T-cell (primary cell): ENCODE results near the gene AADACL3. TPM values are rescaled to one million over a fixed set of nuclear protein-coding genes. Genes with fewer than 3 reads are reported as not detected.
"Not testable (repeated sequence)": the region's sequence is repeated elsewhere in the genome, so short reads cannot be mapped to it uniquely, and the experiment has no call there.

ENCODE experiments used
- ATAC-seq, 4 experiments: fragments of 200-7000 bp in 3 of 4; fragments of 150-1000 bp in 1 of 4; cut with Tn5 transposase; replicated peaks in 1 of 4; 1 replicate in 3 of 4; 2 replicates in 1 of 4; pipeline ENCODE4 v1.10.0; 2021; ENCODE audit warnings: moderate library complexity in 3 of 4, mild to moderate bottlenecking in 2 of 4, moderate number of reproducible peaks in 1 of 4
- CTCF ChIA-PET, 2 donors: fragments of 300-600 bp; sonication (Branson Sonifier 250); formaldehyde crosslinking; loops; one replicate each; lab custom pipeline; 2022; ENCODE audit warnings: antibody characterized with exemption in 2 of 2; lab: Charles Lee
- POLR2A ChIA-PET, 2 donors: fragments of 300-600 bp; sonication (Branson Sonifier 250); formaldehyde crosslinking; loops; one replicate each; lab custom pipeline; 2022; ENCODE audit warnings: antibody characterized with exemption in 2 of 2; lab: Charles Lee
- DNase-seq, 35 experiments: peaks; one replicate each; pipeline versions ENCODE4 v3.0.0 to v3.0.0-alpha.2; 2013 to 2023
- H3K27ac ChIP-seq: one replicate; pipeline ENCODE4 v1.5.1; 2013; ENCODE audit warnings: low read length
- H3K27me3 ChIP-seq, 2 experiments: replicated peaks in 1 of 2; 1 replicate in 1 of 2; 2 replicates in 1 of 2; pipeline versions ENCODE4 v1.6.1 to v1.7.0; 2013; ENCODE audit warnings: low read length in 1 of 2, mixed read lengths in 1 of 2; ENCODE audit not compliant: control insufficient read depth in 2 of 2, insufficient read depth in 2 of 2; ENCODE audit errors: extremely low read depth in 1 of 2
- H3K36me3 ChIP-seq, 2 donors: 1 replicate in 1 of 2; 2 replicates in 1 of 2; pipeline versions ENCODE4 v1.6.1 to v1.7.0; 2013; ENCODE audit warnings: low read length in 1 of 2; ENCODE audit not compliant: control insufficient read depth in 2 of 2, insufficient read depth in 1 of 2; ENCODE audit errors: extremely low read depth in 1 of 2
- H3K4me1 ChIP-seq, 2 experiments: 1 replicate in 1 of 2; 2 replicates in 1 of 2; pipeline versions ENCODE4 v1.6.1 to v1.7.0; 2013; ENCODE audit warnings: low read length in 2 of 2, mixed read lengths in 1 of 2; ENCODE audit not compliant: insufficient read depth in 2 of 2, control insufficient read depth in 1 of 2; ENCODE audit errors: extremely low read depth in 1 of 2
- H3K4me3 ChIP-seq, 2 donors: 1 replicate in 1 of 2; 2 replicates in 1 of 2; pipeline versions ENCODE4 v1.5.1 to v1.7.0; 2013; ENCODE audit warnings: mild to moderate bottlenecking in 2 of 2, low read length in 1 of 2, moderate library complexity in 1 of 2; ENCODE audit not compliant: control insufficient read depth in 1 of 2; ENCODE audit errors: extremely low read depth in 1 of 2
- H3K9me3 ChIP-seq: 2 replicates; pipeline ENCODE4 v1.7.0; 2013
- H3K27ac Mint-ChIP-seq, 2 donors: one replicate each; pipeline ENCODE4 v1.8.0; 2020 to 2021; ENCODE audit warnings: mild to moderate bottlenecking in 2 of 2, mixed read lengths in 2 of 2
- H3K27me3 Mint-ChIP-seq, 2 donors: one replicate each; pipeline ENCODE4 v1.8.0; 2021 to 2022; ENCODE audit warnings: mixed read lengths in 2 of 2
- H3K36me3 Mint-ChIP-seq: one replicate; pipeline ENCODE4 v1.8.0; 2021; ENCODE audit warnings: mixed read lengths
- H3K4me1 Mint-ChIP-seq, 3 donors: one replicate each; pipeline ENCODE4 v1.8.0; 2020 to 2022; ENCODE audit warnings: mixed read lengths in 3 of 3, mild to moderate bottlenecking in 1 of 3
- H3K4me3 Mint-ChIP-seq, 3 donors: one replicate each; pipeline ENCODE4 v1.8.0; 2020 to 2022; ENCODE audit warnings: mild to moderate bottlenecking in 3 of 3, mixed read lengths in 3 of 3, moderate library complexity in 3 of 3
- H3K9me3 Mint-ChIP-seq, 3 donors: one replicate each; pipeline ENCODE4 v1.8.0; 2020 to 2022; ENCODE audit warnings: mixed read lengths in 3 of 3
- WGBS: methylation state at CpG from one replicate; pipeline ENCODE4 v1.1.5; 2013; ENCODE audit warnings: missing lambda C conversion rate; ENCODE audit not compliant: insufficient coverage; 5-methylcytosine and 5-hydroxymethylcytosine counted together
- total RNA-seq, 35 experiments: library from RNA in 6 of 35; stranded (reverse) in 6 of 35; fragments of 120-200 nt in 1 of 35; gene quantifications; one replicate each; pipeline versions ENCODE4 v1.2.1 to v1.2.4 and lab custom pipeline; 2013 to 2026

The AADACL3 gene
- total RNA-seq, 5 donors from 2014 or later (not counting 1 experiment from before 2014, with no cell fraction given): not detected

DNA sequence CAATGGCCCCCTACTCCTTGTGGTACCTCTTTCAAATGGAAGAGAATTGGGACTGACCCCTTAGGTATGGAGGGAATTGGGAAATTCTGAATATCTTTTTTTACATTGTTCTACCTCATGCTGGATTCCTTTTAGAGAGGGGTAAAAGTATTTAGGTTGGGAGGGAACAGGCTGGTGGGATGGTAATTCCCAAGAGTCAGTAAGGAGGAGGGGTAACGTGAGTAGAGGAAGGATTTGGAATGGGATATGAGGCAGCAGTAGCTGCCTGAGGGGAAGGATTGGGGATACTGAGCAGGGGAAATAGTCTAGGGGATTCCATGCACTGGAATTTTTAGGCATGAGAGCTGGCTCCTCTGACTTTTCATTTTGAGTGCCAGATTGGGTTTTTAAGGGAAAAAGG is 3.8 kb upstream of the AADACL3 start:
- H3K27me3 Mint-ChIP-seq: peaks cover 27 to 45% of the 10 kb centered on the region in 2 donors
- H3K27me3 ChIP-seq: peaks cover 0 to 8% of the 10 kb centered on the region in 2 experiments
- no peak for ATAC-seq

DNA sequence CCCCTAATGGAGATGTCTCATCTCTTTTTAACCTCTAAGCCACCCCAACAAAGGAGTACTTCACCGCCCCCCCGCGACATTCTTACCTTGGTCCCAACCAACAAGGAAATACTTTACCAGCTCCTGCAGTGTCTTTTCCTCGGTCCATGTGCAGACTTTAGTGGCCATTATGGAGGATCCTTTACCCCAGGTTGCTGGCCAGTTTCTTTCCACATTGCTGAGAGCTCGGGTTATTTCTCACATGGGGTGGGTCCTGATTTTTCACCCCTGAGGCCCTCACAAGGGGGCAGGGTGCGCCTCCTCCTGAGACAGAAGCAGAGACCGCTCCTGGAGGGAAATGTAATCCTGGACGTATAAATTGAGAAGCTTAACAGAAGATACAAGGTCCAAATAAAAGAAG is 3.0 kb upstream of the AADACL3 start:
- Mint-ChIP-seq H3K9me3 (no peaks in the 10 kb centered on the region), H3K27ac (no peak overlapping the region), H3K36me3 (no peaks in the 10 kb centered on the region), H3K4me1 (no peaks in the 10 kb centered on the region), H3K27me3 (peaks cover 33 to 48% of the 10 kb centered on the region in 2 donors), H3K4me3 (no peak overlapping the region)
- Histone ChIP-seq H3K27ac (no peak overlapping the region), H3K4me1 (no peaks in the 10 kb centered on the region), H3K4me3 (no peak overlapping the region), H3K36me3 (no peaks in the 10 kb centered on the region), H3K9me3 (no peaks in the 10 kb centered on the region), H3K27me3 (peaks cover 0 to 11% of the 10 kb centered on the region in 2 experiments)
- CTCF ChIA-PET: no interaction called here
- ATAC-seq: no peak
- POLR2A ChIA-PET: no interaction called here
- DNase-seq: no peak
- WGBS: 85% methylated on average over 7 of the region's 8 CpGs

More for the DNA sequence above, 3.8 kb upstream of the AADACL3 start:
- H3K4me1 Mint-ChIP-seq: no peaks in the 10 kb centered on the region
- Histone ChIP-seq H3K27ac (no peak overlapping the region), H3K9me3 (no peaks in the 10 kb centered on the region), H3K4me1 (no peaks in the 10 kb centered on the region), H3K36me3 (no peaks in the 10 kb centered on the region), H3K4me3 (no peak overlapping the region)
- ChIA-PET CTCF (no interaction called here), POLR2A (no interaction called here)
- no peak for DNase-seq
- WGBS: 60% methylated on average over 1 of the region's 1 CpG
- H3K27ac Mint-ChIP-seq: no peak overlapping the region
- H3K4me3 Mint-ChIP-seq: no peak overlapping the region
- no peaks in the 10 kb centered on the region for H3K36me3 Mint-ChIP-seq
- H3K9me3 Mint-ChIP-seq: no peaks in the 10 kb centered on the region

DNA sequence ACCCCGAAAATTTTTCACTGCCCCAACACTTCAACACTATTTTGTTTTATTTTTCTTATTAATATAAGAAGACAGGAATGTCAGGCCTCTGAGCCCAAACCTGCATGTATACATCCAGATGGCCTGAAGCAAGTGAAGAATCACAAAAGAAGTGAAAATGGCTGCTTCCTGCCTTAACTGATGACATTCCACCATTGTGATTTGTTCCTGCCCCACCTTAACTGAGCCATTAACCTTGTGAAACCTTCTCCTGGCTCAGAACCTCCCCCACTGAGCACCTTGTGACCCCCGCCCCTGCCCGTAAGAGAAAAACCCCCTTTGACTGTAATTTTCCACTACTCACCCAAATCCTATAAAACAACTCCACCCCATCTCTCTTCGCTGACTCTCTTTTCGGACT is 2.3 kb upstream of the AADACL3 start:
- H3K27me3 Mint-ChIP-seq: peaks cover 33 to 48% of the 10 kb centered on the region in 2 donors
- H3K4me3 ChIP-seq, H3K4me3 Mint-ChIP-seq, H3K9me3 ChIP-seq, POLR2A ChIA-PET, H3K9me3 Mint-ChIP-seq, ATAC-seq, DNase-seq, H3K36me3 ChIP-seq, H3K27ac ChIP-seq, H3K4me1 Mint-ChIP-seq, CTCF ChIA-PET, H3K27ac Mint-ChIP-seq, H3K4me1 ChIP-seq, H3K36me3 Mint-ChIP-seq: not testable (repeated sequence)
- 74% methylated on average over 4 of the region's 5 CpGs for WGBS
- peaks cover 0 to 15% of the 10 kb centered on the region in 2 experiments for H3K27me3 ChIP-seq

- Histone ChIP-seq H3K4me1 (no peaks in the 10 kb centered on the region), H3K36me3 (no peaks in the 10 kb centered on the region), H3K9me3 (no peaks in the 10 kb centered on the region), H3K27me3 (peaks cover 0 to 19% of the 10 kb centered on the region in 2 experiments), H3K4me3 (no peak overlapping the region), H3K27ac (no peak overlapping the region)
- ATAC-seq (no peak), DNase-seq (no peak)
- Mint-ChIP-seq H3K36me3 (no peaks in the 10 kb centered on the region), H3K27ac (no peak overlapping the region), H3K9me3 (no peaks in the 10 kb centered on the region), H3K27me3 (peaks cover 37 to 53% of the 10 kb centered on the region in 2 donors), H3K4me3 (no peak overlapping the region), H3K4me1 (no peaks in the 10 kb centered on the region)
- ChIA-PET POLR2A (no interaction called here), CTCF (no interaction called here)
- WGBS: 44% methylated on average over 2 of the region's 3 CpGs
These were observed 1.0 kb upstream of the AADACL3 start for GRCh38 chr1:12714710-12715475.

GRCh38 chr1:12717301-12717838 is 1.5 kb downstream of the AADACL3 start:
- Mint-ChIP-seq H3K27ac (no peak overlapping the region), H3K27me3 (peaks cover 38 to 42% of the 10 kb centered on the region in 2 donors)

GRCh38 chr1:12722626-12723025 is 6.7 kb downstream of the AADACL3 start:
- Histone ChIP-seq H3K36me3 (no peaks in the 10 kb centered on the region), H3K27me3 (peaks cover 0 to 25% of the 10 kb centered on the region in 2 experiments), H3K27ac (no peak overlapping the region), H3K4me3 (no peak overlapping the region), H3K4me1 (no peaks in the 10 kb centered on the region), H3K9me3 (no peaks in the 10 kb centered on the region)
- Mint-ChIP-seq H3K9me3 (no peaks in the 10 kb centered on the region), H3K4me1 (no peaks in the 10 kb centered on the region), H3K36me3 (no peaks in the 10 kb centered on the region), H3K27ac (no peak overlapping the region), H3K27me3 (peaks cover 32 to 34% of the 10 kb centered on the region in 2 donors), H3K4me3 (no peak overlapping the region)
- ChIA-PET CTCF (no interaction called here), POLR2A (no interaction called here)
- DNase-seq (no peak), ATAC-seq (no peak)
- no CpG with 5 or more reads among the region's 1 CpG for WGBS

More at GRCh38 chr1:12717301-12717838, 1.5 kb downstream of the AADACL3 start:
- Histone ChIP-seq H3K36me3 (no peaks in the 10 kb centered on the region), H3K4me1 (no peaks in the 10 kb centered on the region), H3K27me3 (peaks cover 0 to 24% of the 10 kb centered on the region in 2 experiments), H3K27ac (no peak overlapping the region), H3K4me3 (no peak overlapping the region), H3K9me3 (no peaks in the 10 kb centered on the region)
- Mint-ChIP-seq H3K4me3 (no peak overlapping the region), H3K9me3 (no peaks in the 10 kb centered on the region), H3K4me1 (no peaks in the 10 kb centered on the region), H3K36me3 (no peaks in the 10 kb centered on the region)
- ChIA-PET CTCF (no interaction called here), POLR2A (no interaction called here)
- WGBS: 83% methylated on average over 3 of the region's 7 CpGs
- DNase-seq (no peak), ATAC-seq (no peak)
